ENCODE results near the gene ACY1.

DNA sequence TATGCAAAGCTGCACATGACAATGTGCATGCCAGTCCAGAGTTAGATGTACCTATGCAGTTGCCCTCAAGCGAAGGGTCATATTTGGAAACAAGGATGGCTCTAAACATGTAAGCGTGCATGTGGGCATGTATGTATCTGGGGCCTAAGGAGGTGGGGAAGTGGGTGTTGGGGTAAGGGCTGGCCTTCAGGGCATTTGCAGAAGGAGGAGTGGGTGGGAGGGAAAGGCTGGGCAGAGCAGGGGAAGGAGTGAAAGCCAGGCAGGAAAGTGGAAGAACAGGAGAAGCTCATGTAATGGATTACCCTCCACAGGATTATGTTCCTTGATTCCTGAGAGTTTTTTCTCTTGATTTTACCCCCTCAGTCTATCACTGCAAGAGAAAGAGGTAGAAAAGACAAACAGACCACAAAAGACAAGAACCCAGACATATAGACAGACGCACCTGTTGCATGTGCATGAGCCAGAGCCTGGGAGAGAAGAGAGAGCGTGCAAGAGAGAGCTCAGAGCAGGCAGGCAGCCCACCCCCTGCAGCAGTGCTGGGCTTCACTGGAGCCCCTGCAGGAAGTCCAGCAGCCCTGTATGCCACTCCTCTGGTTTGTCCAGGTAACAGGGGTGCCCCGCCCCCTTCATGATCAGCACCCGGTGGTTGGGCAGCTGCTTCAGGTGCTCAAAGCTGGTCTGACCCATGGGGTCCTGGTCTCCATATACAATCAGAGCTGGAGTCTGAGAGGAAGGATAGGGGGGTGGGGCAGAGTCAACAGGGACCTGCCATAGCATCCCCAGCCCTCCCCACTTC is 14.3 kb upstream of the ACY1 start:
- TF ChIP-seq SMC3 (IDR thresholded peaks at IDR 0.05; ENCODE audit: low read depth, low read length) (no peak), EP300 (IDR thresholded peaks at IDR 0.05; ENCODE audit: borderline replicate concordance in 1 of 2, low read depth in 1 of 2, low read length in 1 of 2) (no peak), YY1 (IDR thresholded peaks at IDR 0.05; ENCODE audit: low read depth) (no peak), RCOR1 (IDR thresholded peaks at IDR 0.05; ENCODE audit: low read length) (no peak), FOXJ3 (CRISPR knock-in tag; IDR thresholded peaks at IDR 0.05) (no peak)
- TF ChIP-seq, protein P1, sequence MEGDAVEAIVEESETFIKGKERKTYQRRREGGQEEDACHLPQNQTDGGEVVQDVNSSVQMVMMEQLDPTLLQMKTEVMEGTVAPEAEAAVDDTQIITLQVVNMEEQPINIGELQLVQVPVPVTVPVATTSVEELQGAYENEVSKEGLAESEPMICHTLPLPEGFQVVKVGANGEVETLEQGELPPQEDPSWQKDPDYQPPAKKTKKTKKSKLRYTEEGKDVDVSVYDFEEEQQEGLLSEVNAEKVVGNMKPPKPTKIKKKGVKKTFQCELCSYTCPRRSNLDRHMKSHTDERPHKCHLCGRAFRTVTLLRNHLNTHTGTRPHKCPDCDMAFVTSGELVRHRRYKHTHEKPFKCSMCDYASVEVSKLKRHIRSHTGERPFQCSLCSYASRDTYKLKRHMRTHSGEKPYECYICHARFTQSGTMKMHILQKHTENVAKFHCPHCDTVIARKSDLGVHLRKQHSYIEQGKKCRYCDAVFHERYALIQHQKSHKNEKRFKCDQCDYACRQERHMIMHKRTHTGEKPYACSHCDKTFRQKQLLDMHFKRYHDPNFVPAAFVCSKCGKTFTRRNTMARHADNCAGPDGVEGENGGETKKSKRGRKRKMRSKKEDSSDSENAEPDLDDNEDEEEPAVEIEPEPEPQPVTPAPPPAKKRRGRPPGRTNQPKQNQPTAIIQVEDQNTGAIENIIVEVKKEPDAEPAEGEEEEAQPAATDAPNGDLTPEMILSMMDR (IDR thresholded peaks at IDR 0.05): no peak
